Prostate gland (tissue), 2 donors: ENCODE data around the gene TEAD4. TPM values are rescaled to one million over a fixed set of nuclear protein-coding genes. Genes with fewer than 3 reads are reported as not detected.

Experiments
- DNase-seq: peaks from one replicate; pipeline ENCODE4 v3.0.0-alpha.2; 2019; ENCODE audit warnings: low spot score
- H3K27ac ChIP-seq, 2 donors: fragments of 200-600 bp; sonication (generic); 2 replicates each; pipeline ENCODE4 v1.5.1; 2017 to 2019
- H3K27me3 ChIP-seq: fragments of 200-600 bp; sonication (generic); replicated peaks from 2 replicates; pipeline ENCODE4 v1.5.1; 2019; ENCODE audit not compliant: insufficient read depth
- H3K36me3 ChIP-seq, 2 donors: fragments of 200-600 bp; sonication (generic); 1 replicate in 1 of 2; 2 replicates in 1 of 2; pipeline versions ENCODE4 v1.5.1 to v1.8.1; 2017 to 2019
- H3K4me1 ChIP-seq: fragments of 200-600 bp; sonication (generic); replicated peaks from 2 replicates; pipeline ENCODE4 v1.5.1; 2019
- H3K4me3 ChIP-seq, 2 donors: fragments of 200-600 bp; sonication (generic); 2 replicates each; pipeline ENCODE4 v1.5.1; 2017 to 2019
- H3K9me3 ChIP-seq: fragments of 200-600 bp; sonication (generic); 2 replicates; pipeline ENCODE4 v1.5.1; 2017
- CTCF ChIP-seq, 4 experiments: fragments of 200-600 bp in 2 of 4; fragments of 450-650 bp in 2 of 4; sonication (generic) in 2 of 4; IDR thresholded peaks; 1 replicate in 3 of 4; 2 replicates in 1 of 4; pipeline ENCODE4 v1.5.1; 2016 to 2019; ENCODE audit warnings: antibody characterized with exemption in 4 of 4, mild to moderate bottlenecking in 2 of 4, moderate library complexity in 2 of 4
- POLR2A ChIP-seq: fragments of 450-650 bp; IDR thresholded peaks from one replicate; pipeline ENCODE4 v1.6.1; 2016; ENCODE audit warnings: antibody characterized with exemption, mild to moderate bottlenecking
- POLR2AphosphoS5 ChIP-seq: sonication (generic); formaldehyde crosslinking; IDR thresholded peaks from one replicate; pipeline ENCODE4 v1.6.1; 2017; ENCODE audit warnings: antibody characterized with exemption
- WGBS: methylation state at CpG from one replicate; pipeline ENCODE4 v1.1.5; 2018; 5-methylcytosine and 5-hydroxymethylcytosine counted together
- intact Hi-C: fragments of 100-400 bp; cut with DNase I; formaldehyde crosslinking; loops from one replicate; pipeline ENCODE4 v1.14.2; 2022
- total RNA-seq, 2 donors: library from RNA; depleted of rRNA; stranded (reverse); fragments of >200 nt; gene quantifications; one replicate each; pipeline ENCODE4 v1.1.0, GENCODE V29; 2016

Gene TEAD4
- total RNA-seq, 2 donors from 2014 or later: 9.9 to 20.9 TPM

GRCh38 chr12:3034067-3034750 lies 75.0 kb downstream of the TEAD4 start:
- Histone ChIP-seq H3K4me1 (no peaks in the 10 kb centered on the region), H3K9me3 (no peaks in the 10 kb centered on the region), H3K27me3 (no peaks in the 10 kb centered on the region), H3K27ac (no peak overlapping the region), H3K36me3 (no peaks in the 10 kb centered on the region), H3K4me3 (no peak overlapping the region)
- no peak for DNase-seq
- TF ChIP-seq POLR2AphosphoS5 (no peak), CTCF (IDR thresholded peaks at IDR 0.05) (peak in 3 of 4 experiments; percentile 16 to 66 (median 39))
- intact Hi-C loops: loop anchor here (5.0 kb wide), 1 partner anchor 182 kb away; no protein-coding TSS in a partner anchor
- 46% methylated on average over 10 of the region's 10 CpGs for WGBS

GRCh38 chr12:3035171-3035570 lies 76.0 kb downstream of the TEAD4 start:
- 84% methylated on average over 5 of the region's 5 CpGs for WGBS
- Histone ChIP-seq H3K27me3 (no peaks in the 10 kb centered on the region), H3K36me3 (no peaks in the 10 kb centered on the region), H3K27ac (no peak overlapping the region), H3K4me1 (no peaks in the 10 kb centered on the region), H3K9me3 (no peaks in the 10 kb centered on the region), H3K4me3 (no peak overlapping the region)
- no peak for DNase-seq
- TF ChIP-seq CTCF (IDR thresholded peaks at IDR 0.05) (no peak), POLR2AphosphoS5 (no peak), POLR2A (no peak)
- intact Hi-C loops: no loop called here

DNA sequence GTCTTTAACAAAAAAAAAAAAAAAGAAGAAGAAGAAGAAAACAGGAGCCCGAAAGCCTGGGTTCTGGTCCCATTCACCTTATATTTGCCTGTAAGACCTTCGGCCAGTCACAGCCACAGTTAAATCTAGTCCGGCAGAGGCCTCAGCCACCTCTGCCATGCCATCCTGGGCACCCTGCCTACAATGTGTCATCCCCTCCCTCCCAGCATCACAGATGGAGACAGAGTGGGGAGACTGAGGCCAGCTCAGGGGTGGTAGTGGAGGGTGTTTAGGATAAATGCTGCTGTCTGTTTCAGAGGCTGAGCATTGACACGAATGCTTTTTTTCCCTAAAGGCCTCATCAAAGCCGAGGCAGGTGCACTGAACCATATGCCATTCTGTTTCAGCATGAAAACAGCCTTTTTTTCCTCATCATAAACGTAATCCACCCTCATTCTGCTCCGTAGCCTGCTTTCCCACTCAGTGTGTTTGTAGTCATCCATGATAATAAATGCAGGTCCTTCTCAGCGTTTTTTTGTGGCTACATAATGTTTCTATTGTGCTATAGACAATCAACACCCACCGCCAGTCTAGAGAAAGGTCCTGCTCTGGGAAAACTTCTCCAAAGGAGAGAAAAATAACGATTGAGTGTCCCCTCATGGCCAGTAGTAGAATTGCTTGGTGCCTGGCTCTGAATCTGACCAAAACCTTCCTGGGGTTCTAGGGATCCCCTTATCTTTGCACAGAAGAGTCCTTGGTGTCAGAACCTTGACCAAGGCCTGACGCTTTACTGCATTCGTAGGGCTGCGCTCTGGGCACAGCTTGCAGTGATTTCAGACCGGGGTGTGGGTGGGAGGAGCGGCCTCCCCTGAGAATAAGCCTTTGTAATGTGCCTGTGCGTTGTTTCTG lies 76.9 kb downstream of the TEAD4 start:
- no peak overlapping the region for H3K27ac ChIP-seq
- no peaks in the 10 kb centered on the region for H3K9me3 ChIP-seq
- no peaks in the 10 kb centered on the region for H3K36me3 ChIP-seq
- intact Hi-C loops: no loop called here
- no peak overlapping the region for H3K4me3 ChIP-seq
- H3K27me3 ChIP-seq: no peaks in the 10 kb centered on the region
- WGBS: 78% methylated on average over 16 of the region's 16 CpGs
- H3K4me1 ChIP-seq: no peaks in the 10 kb centered on the region
- no peak for TF ChIP-seq POLR2AphosphoS5
- no peak for TF ChIP-seq POLR2A
- TF ChIP-seq CTCF (IDR thresholded peaks at IDR 0.05): no peak
- DNase-seq: no peak

GRCh38 chr12:3036901-3037600 lies 77.9 kb downstream of the TEAD4 start:
- H3K4me3 ChIP-seq: no peak overlapping the region
- H3K9me3 ChIP-seq: no peaks in the 10 kb centered on the region
- H3K27ac ChIP-seq: no peak overlapping the region
- H3K4me1 ChIP-seq: no peaks in the 10 kb centered on the region
- DNase-seq: no peak
- TF ChIP-seq POLR2A (no peak), POLR2AphosphoS5 (no peak), CTCF (IDR thresholded peaks at IDR 0.05) (no peak)
- WGBS: 86% methylated on average over 12 of the region's 12 CpGs
- intact Hi-C loops: no loop called here
- H3K36me3 ChIP-seq: no peaks in the 10 kb centered on the region
- H3K27me3 ChIP-seq: no peaks in the 10 kb centered on the region
